GM18870 (cell line): ENCODE measurements around the gene HSPA4L.

Experiments used
- ATAC-seq: cut with Tn5 transposase; IDR thresholded peaks from one replicate; pipeline ENCODE4 v1.9.1; 2021; ENCODE audit warnings: moderate library complexity; ENCODE audit not compliant: unreplicated experiment

The HSPA4L gene

GRCh38 chr4:127783026-127783769, 1.1 kb downstream of the HSPA4L start:
- ATAC-seq: peak; percentile 19

GRCh38 chr4:127783955-127784770, 2.0 kb downstream of the HSPA4L start:
- ATAC-seq: no peak

GRCh38 chr4:127788517-127788916, 6.4 kb downstream of the HSPA4L start:
- peak; percentile 40 for ATAC-seq

- ATAC-seq: no peak
Observed at GRCh38 chr4:127791391-127791790, 9.3 kb downstream of the HSPA4L start.

GRCh38 chr4:127793528-127793927, 11.4 kb downstream of the HSPA4L start:
- ATAC-seq: no peak

GRCh38 chr4:127799711-127800110, 17.6 kb downstream of the HSPA4L start:
- no peak for ATAC-seq

- ATAC-seq: no peak
Observed at GRCh38 chr4:127809173-127809800, 27.2 kb downstream of the HSPA4L start.

GRCh38 chr4:127810551-127810950, 28.4 kb downstream of the HSPA4L start:
- ATAC-seq: no peak

- ATAC-seq: no peak
Observed at GRCh38 chr4:127822430-127822829, 40.3 kb downstream of the HSPA4L start.

GRCh38 chr4:127828121-127828520, 46.0 kb downstream of the HSPA4L start:
- ATAC-seq: no peak

- peak; percentile 90 for ATAC-seq
Observed at GRCh38 chr4:127829014-127829413, 46.9 kb downstream of the HSPA4L start.

GRCh38 chr4:127832585-127832984, 50.5 kb downstream of the HSPA4L start:
- ATAC-seq: peak; percentile 57

GRCh38 chr4:127843704-127844600, 61.8 kb downstream of the HSPA4L start:
- no peak for ATAC-seq

GRCh38 chr4:127844601-127845116, 62.5 kb downstream of the HSPA4L start:
- no peak for ATAC-seq

GRCh38 chr4:127846061-127846460, 63.9 kb downstream of the HSPA4L start:
- no peak for ATAC-seq

- ATAC-seq: no peak
Observed at GRCh38 chr4:127846765-127847164, 64.6 kb downstream of the HSPA4L start.

- ATAC-seq: no peak
Observed at GRCh38 chr4:127849505-127850234, 67.5 kb downstream of the HSPA4L start.

GRCh38 chr4:127852661-127853060, 70.5 kb downstream of the HSPA4L start:
- no peak for ATAC-seq

- peak; percentile 25 for ATAC-seq
Observed at GRCh38 chr4:127856196-127856812, 74.2 kb downstream of the HSPA4L start.
